CMK (cell line): ENCODE measurements around the gene GALNT10.

Source experiments
- DNase-seq: peaks from one replicate; pipeline ENCODE4 v3.0.0-alpha.2; 2010; ENCODE audit warnings: low read depth

The GALNT10 gene

GRCh38 chr5:154380263-154380662 is 189.7 kb downstream of the GALNT10 start:
- DNase-seq, result no peak

- DNase-seq, result no peak
These were observed 194.1 kb downstream of the GALNT10 start for GRCh38 chr5:154384480-154385235.

GRCh38 chr5:154385236-154385512 is 194.6 kb downstream of the GALNT10 start:
- DNase-seq, result no peak

- DNase-seq, result no peak
These were observed 196.6 kb downstream of the GALNT10 start for GRCh38 chr5:154386952-154387629.

GRCh38 chr5:154388842-154389241 is 198.3 kb downstream of the GALNT10 start:
- DNase-seq, result no peak

GRCh38 chr5:154390096-154390495 is 199.6 kb downstream of the GALNT10 start:
- DNase-seq, result no peak

- no peak for DNase-seq
These were observed 200.3 kb downstream of the GALNT10 start for GRCh38 chr5:154390746-154391359.

- no peak for DNase-seq
These were observed 201.3 kb downstream of the GALNT10 start for GRCh38 chr5:154391788-154392187.

- DNase-seq, result no peak
These were observed 203.3 kb downstream of the GALNT10 start for GRCh38 chr5:154393850-154394249.

- DNase-seq, result no peak
These were observed 203.8 kb downstream of the GALNT10 start for GRCh38 chr5:154394307-154394706.

- no peak for DNase-seq
These were observed 205.0 kb downstream of the GALNT10 start for GRCh38 chr5:154395407-154396106.

- no peak for DNase-seq
These were observed 205.6 kb downstream of the GALNT10 start for GRCh38 chr5:154396128-154396527.

GRCh38 chr5:154397652-154398406 is 207.3 kb downstream of the GALNT10 start:
- no peak for DNase-seq

GRCh38 chr5:154400678-154401077 is 210.1 kb downstream of the GALNT10 start:
- DNase-seq, result no peak

- DNase-seq, result no peak
These were observed 210.8 kb downstream of the GALNT10 start for GRCh38 chr5:154401355-154401754.

GRCh38 chr5:154401931-154402330 is 211.4 kb downstream of the GALNT10 start:
- DNase-seq, result no peak

GRCh38 chr5:154402611-154403010 is 212.1 kb downstream of the GALNT10 start:
- no peak for DNase-seq

GRCh38 chr5:154403234-154403633 is 212.7 kb downstream of the GALNT10 start:
- DNase-seq, result no peak

GRCh38 chr5:154403776-154404387 is 213.3 kb downstream of the GALNT10 start:
- no peak for DNase-seq

GRCh38 chr5:154405078-154405792 is 214.7 kb downstream of the GALNT10 start:
- no peak for DNase-seq

- no peak for DNase-seq
These were observed 215.7 kb downstream of the GALNT10 start for GRCh38 chr5:154406231-154406630.
